SK-N-MC (cell line): ENCODE measurements around the gene BFSP2.
"Not testable (repeated sequence)": the region's sequence is repeated elsewhere in the genome, so short reads cannot be mapped to it uniquely, and the experiment has no call there.

ENCODE experiments used
- DNase-seq: peaks from one replicate; pipeline ENCODE4 v3.0.0-alpha.2; 2011; ENCODE audit warnings: low read depth, low spot score
- H3K27ac ChIP-seq: fragments of 200-600 bp; sonication (generic); 2 replicates; pipeline ENCODE4 v1.5.1; 2016; ENCODE audit warnings: mixed run types
- H3K36me3 ChIP-seq: fragments of 200-600 bp; sonication (generic); 2 replicates; pipeline ENCODE4 v1.6.1; 2017; ENCODE audit warnings: antibody characterized with exemption, low read length, mixed read lengths; ENCODE audit not compliant: insufficient read depth
- H3K4me3 ChIP-seq: fragments of 200-600 bp; sonication (generic); 2 replicates; pipeline ENCODE4 v1.5.1; 2016
- H3K9ac ChIP-seq: fragments of 200-600 bp; sonication (generic); 2 replicates; pipeline ENCODE4 v1.8.0; 2017; ENCODE audit warnings: mixed run types, mixed read lengths; ENCODE audit not compliant: insufficient read length
- H3K9me3 ChIP-seq: fragments of 200-600 bp; sonication (generic); 2 replicates; pipeline ENCODE4 v1.6.1; 2017; ENCODE audit warnings: low read depth, mild to moderate bottlenecking, antibody characterized with exemption, low read length, moderate library complexity, mixed read lengths
- EZH2 ChIP-seq: fragments of 200-600 bp; sonication (generic); IDR thresholded peaks from one replicate; pipeline ENCODE4 v1.6.1; 2017; ENCODE audit warnings: antibody characterized with exemption
- FOXP2 ChIP-seq: optimal IDR thresholded peaks from 2 replicates; pipeline ENCODE3; 2011; ENCODE audit warnings: mild to moderate bottlenecking, moderate library complexity; ENCODE audit not compliant: insufficient read depth; ENCODE audit errors: extremely low read length, control extremely low read depth
- POLR2AphosphoS5 ChIP-seq: IDR thresholded peaks from 2 replicates; pipeline ENCODE4 v1.6.1; 2012; ENCODE audit warnings: mild to moderate bottlenecking, low read depth, low read length, borderline replicate concordance

BFSP2 gene

GRCh38 chr3:133466531-133467386 is 66.9 kb downstream of the BFSP2 start:
- H3K9ac ChIP-seq = no peak overlapping the region
- no peak overlapping the region for H3K4me3 ChIP-seq
- no peaks in the 10 kb centered on the region for H3K9me3 ChIP-seq
- no peak for DNase-seq
- H3K36me3 ChIP-seq = no peaks in the 10 kb centered on the region
- H3K27ac ChIP-seq = no peak overlapping the region
- TF ChIP-seq FOXP2 = no peak
- TF ChIP-seq POLR2AphosphoS5 = no peak
- TF ChIP-seq EZH2 = no peak

- no peak overlapping the region for H3K4me3 ChIP-seq
- DNase-seq = no peak
- no peaks in the 10 kb centered on the region for H3K9me3 ChIP-seq
- no peak overlapping the region for H3K27ac ChIP-seq
- TF ChIP-seq POLR2AphosphoS5 (no peak), EZH2 (no peak), FOXP2 (no peak)
- H3K9ac ChIP-seq = no peak overlapping the region
- H3K36me3 ChIP-seq = no peaks in the 10 kb centered on the region
Measured at GRCh38 chr3:133467780-133468179, 67.9 kb downstream of the BFSP2 start.

GRCh38 chr3:133468251-133468721 is 68.4 kb downstream of the BFSP2 start:
- H3K27ac ChIP-seq = no peak overlapping the region
- DNase-seq = no peak
- TF ChIP-seq POLR2AphosphoS5 (no peak), EZH2 (no peak), FOXP2 (no peak)
- H3K9me3 ChIP-seq = no peaks in the 10 kb centered on the region
- no peak overlapping the region for H3K4me3 ChIP-seq
- H3K9ac ChIP-seq = no peak overlapping the region
- H3K36me3 ChIP-seq = no peaks in the 10 kb centered on the region

GRCh38 chr3:133469140-133469731 is 69.4 kb downstream of the BFSP2 start:
- H3K9me3 ChIP-seq = no peaks in the 10 kb centered on the region
- DNase-seq = no peak
- H3K27ac ChIP-seq = no peak overlapping the region
- H3K4me3 ChIP-seq = no peak overlapping the region
- no peaks in the 10 kb centered on the region for H3K36me3 ChIP-seq
- H3K9ac ChIP-seq = no peak overlapping the region
- no peak for TF ChIP-seq FOXP2
- TF ChIP-seq POLR2AphosphoS5 = no peak
- no peak for TF ChIP-seq EZH2

- no peak overlapping the region for H3K27ac ChIP-seq
- TF ChIP-seq FOXP2 (no peak), EZH2 (no peak), POLR2AphosphoS5 (no peak)
- no peak overlapping the region for H3K4me3 ChIP-seq
- DNase-seq = no peak
- H3K9me3 ChIP-seq = no peaks in the 10 kb centered on the region
- no peaks in the 10 kb centered on the region for H3K36me3 ChIP-seq
- H3K9ac ChIP-seq = no peak overlapping the region
Measured at GRCh38 chr3:133472242-133472641, 72.4 kb downstream of the BFSP2 start.

GRCh38 chr3:133472889-133473288 is 73.0 kb downstream of the BFSP2 start:
- DNase-seq = no peak
- Histone ChIP-seq H3K9me3 (no peaks in the 10 kb centered on the region), H3K36me3 (no peaks in the 10 kb centered on the region), H3K9ac (no peak overlapping the region), H3K27ac (no peak overlapping the region), H3K4me3 (no peak overlapping the region)
- TF ChIP-seq POLR2AphosphoS5 = no peak
- no peak for TF ChIP-seq EZH2
- no peak for TF ChIP-seq FOXP2

- not testable (repeated sequence) for DNase-seq
Measured at GRCh38 chr3:133473472-133474191, 73.8 kb downstream of the BFSP2 start.

GRCh38 chr3:133474251-133474801 is 74.5 kb downstream of the BFSP2 start:
- Histone ChIP-seq H3K27ac (no peak overlapping the region; the same call in 1 of the 2 replicates), H3K36me3 (no peaks in the 10 kb centered on the region), H3K4me3 (no peak overlapping the region), H3K9ac (no peak overlapping the region), H3K9me3 (no peaks in the 10 kb centered on the region)
- no peak for DNase-seq
- TF ChIP-seq POLR2AphosphoS5 (no peak), FOXP2 (no peak), EZH2 (no peak)

More at GRCh38 chr3:133473472-133474191, 73.8 kb downstream of the BFSP2 start:
- H3K9ac ChIP-seq, H3K4me3 ChIP-seq, H3K9me3 ChIP-seq, H3K27ac ChIP-seq, H3K36me3 ChIP-seq: not testable (repeated sequence)
